Natural killer cell (primary cell): ENCODE results near the gene HPSE. TPM values are rescaled to one million over a fixed set of nuclear protein-coding genes. Genes with fewer than 3 reads are reported as not detected.

Source experiments
- ATAC-seq, 3 donors: fragments of 150-1000 bp in 2 of 3; fragments of 200-7000 bp in 1 of 3; cut with Tn5 transposase; 1 replicate in 1 of 3; 2 replicates in 2 of 3; pipeline ENCODE4 v1.10.0; 2021; ENCODE audit warnings: mild to moderate bottlenecking in 2 of 3, moderate library complexity in 2 of 3
- DNase-seq, 2 donors: peaks; one replicate each; pipeline versions ENCODE4 v3.0.0 to v3.0.0-alpha.2; 2013 to 2021; ENCODE audit warnings: mixed read lengths in 1 of 2
- H3K27ac ChIP-seq: one replicate; pipeline ENCODE4 v1.5.1; 2013; ENCODE audit warnings: mild to moderate bottlenecking, low read length
- H3K27me3 ChIP-seq: one replicate; pipeline ENCODE4 v1.6.1; 2013; ENCODE audit warnings: low read length; ENCODE audit not compliant: control insufficient read depth, insufficient read depth
- H3K36me3 ChIP-seq: one replicate; pipeline ENCODE4 v1.6.1; 2013; ENCODE audit warnings: low read length; ENCODE audit not compliant: control insufficient read depth, insufficient read depth
- H3K4me1 ChIP-seq: one replicate; pipeline ENCODE4 v1.6.1; 2013; ENCODE audit warnings: low read length; ENCODE audit not compliant: control insufficient read depth, insufficient read depth
- H3K4me3 ChIP-seq: one replicate; pipeline ENCODE4 v1.5.1; 2013; ENCODE audit warnings: low read length
- H3K9me3 ChIP-seq: one replicate; pipeline ENCODE4 v1.6.1; 2013; ENCODE audit warnings: low read length; ENCODE audit not compliant: control insufficient read depth, insufficient read depth
- H3K27ac Mint-ChIP-seq, 2 donors: one replicate each; pipeline ENCODE4 v1.8.0; 2022; ENCODE audit warnings: mild to moderate bottlenecking in 2 of 2, mixed read lengths in 2 of 2, moderate library complexity in 1 of 2
- H3K27me3 Mint-ChIP-seq, 2 donors: one replicate each; pipeline ENCODE4 v1.8.0; 2022; ENCODE audit warnings: low read depth in 2 of 2, mixed read lengths in 2 of 2
- H3K36me3 Mint-ChIP-seq: one replicate; pipeline ENCODE4 v1.8.0; 2022; ENCODE audit warnings: mixed read lengths
- H3K4me1 Mint-ChIP-seq, 2 donors: one replicate each; pipeline ENCODE4 v1.8.0; 2022; ENCODE audit warnings: mixed read lengths in 2 of 2
- H3K4me3 Mint-ChIP-seq: one replicate; pipeline ENCODE4 v1.8.0; 2022; ENCODE audit warnings: mild to moderate bottlenecking, moderate library complexity, mixed read lengths
- H3K9me3 Mint-ChIP-seq, 2 donors: one replicate each; pipeline ENCODE4 v1.8.0; 2022; ENCODE audit warnings: mixed read lengths in 2 of 2
- CTCF ChIP-seq: fragments of 200-600 bp; IDR thresholded peaks from one replicate; pipeline ENCODE4 v1.8.0; 2022; ENCODE audit warnings: antibody characterized with exemption
- WGBS: methylation state at CpG from one replicate; pipeline ENCODE4 v1.1.7; 2013; ENCODE audit warnings: missing lambda C conversion rate; ENCODE audit not compliant: insufficient coverage; 5-methylcytosine and 5-hydroxymethylcytosine counted together
- intact Hi-C: fragments of 100-400 bp; cut with micrococcal nuclease; formaldehyde crosslinking; loops from one replicate; pipeline ENCODE4 v1.14.2; 2022
- total RNA-seq, 4 donors: library from RNA; stranded (reverse); fragments of 120-200 nt in 1 of 4; gene quantifications; one replicate each; pipeline versions ENCODE4 v1.2.3 to v1.2.4, GENCODE V29; 2013 to 2022

HPSE gene
- total RNA-seq, 3 donors from 2014 or later (not counting 1 experiment from before 2014, with no cell fraction given): 0.89 to 2.6 (median 1.5) TPM

- Histone ChIP-seq H3K27me3 (no peaks in the 10 kb centered on the region), H3K27ac (no peak overlapping the region), H3K36me3 (peaks cover 3% of the 10 kb centered on the region), H3K9me3 (no peaks in the 10 kb centered on the region), H3K4me3 (no peak overlapping the region), H3K4me1 (peaks cover 10% of the 10 kb centered on the region)
- H3K36me3 Mint-ChIP-seq: no peaks in the 10 kb centered on the region
- DNase-seq (no peak), ATAC-seq (peak in 2 of 3 donors; percentile 15 to 49)
- intact Hi-C loops: no loop called here
- TF ChIP-seq CTCF: no peak
- H3K27me3 Mint-ChIP-seq: peaks cover 2 to 9% of the 10 kb centered on the region in 2 donors
- no peak overlapping the region for H3K4me3 Mint-ChIP-seq
- 24% methylated on average over 5 of the region's 5 CpGs for WGBS
- H3K9me3 Mint-ChIP-seq: no peaks in the 10 kb centered on the region
- H3K27ac Mint-ChIP-seq: no peak overlapping the region
- peaks cover 6 to 7% of the 10 kb centered on the region in 2 donors for H3K4me1 Mint-ChIP-seq
Measured at GRCh38 chr4:83320548-83320947, 14.1 kb downstream of the HPSE start.

DNA sequence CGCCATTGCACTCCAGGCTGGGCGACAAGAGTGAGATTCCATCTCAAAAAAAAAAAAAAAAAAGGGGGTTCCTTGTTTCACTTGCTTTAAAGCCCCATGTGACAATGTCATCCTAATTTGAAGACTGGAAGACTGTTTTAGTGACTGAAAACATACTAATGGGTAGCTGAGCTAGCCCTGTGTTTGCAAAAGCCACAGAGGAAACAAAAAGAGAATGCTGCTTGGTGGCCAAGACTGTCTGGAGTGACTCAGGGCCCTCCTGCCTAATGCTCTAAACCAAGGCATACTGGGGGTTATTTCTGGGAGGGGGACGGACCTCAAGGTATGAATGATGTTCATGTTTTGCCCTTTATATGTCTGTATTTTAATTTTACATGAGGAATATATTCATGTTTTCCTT, 16.0 kb downstream of the HPSE start:
- Histone ChIP-seq H3K4me1 (peaks cover 10% of the 10 kb centered on the region), H3K27ac (no peak overlapping the region), H3K27me3 (no peaks in the 10 kb centered on the region), H3K36me3 (peaks cover 3% of the 10 kb centered on the region), H3K4me3 (no peak overlapping the region), H3K9me3 (no peaks in the 10 kb centered on the region)
- no peak overlapping the region for H3K27ac Mint-ChIP-seq
- ATAC-seq (no peak), DNase-seq (no peak)
- H3K4me3 Mint-ChIP-seq: no peak overlapping the region
- intact Hi-C loops: no loop called here
- 64% methylated on average over 3 of the region's 3 CpGs for WGBS
- peaks cover 0 to 5% of the 10 kb centered on the region in 2 donors for H3K27me3 Mint-ChIP-seq
- H3K36me3 Mint-ChIP-seq: no peaks in the 10 kb centered on the region
- no peak for TF ChIP-seq CTCF
- H3K4me1 Mint-ChIP-seq: peaks cover 6 to 7% of the 10 kb centered on the region in 2 donors
- no peaks in the 10 kb centered on the region for H3K9me3 Mint-ChIP-seq

DNA sequence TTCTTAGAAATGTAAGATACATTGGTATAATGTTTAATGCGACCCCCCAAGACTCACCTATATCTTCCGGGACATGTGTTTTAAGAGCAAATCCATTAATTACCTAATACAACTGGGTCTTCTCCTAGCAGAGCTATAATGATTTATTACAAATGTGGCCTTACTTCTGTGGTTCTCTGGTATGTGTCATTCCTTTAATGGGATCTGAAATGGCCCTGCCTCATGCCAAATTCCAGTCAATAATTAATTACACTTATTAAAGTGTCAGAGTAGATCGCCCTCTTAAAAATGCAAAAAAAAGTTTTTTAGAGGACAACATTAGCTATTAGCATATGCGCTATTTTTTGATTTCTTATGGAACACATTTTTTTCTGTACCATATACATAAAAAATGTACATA, 17.0 kb downstream of the HPSE start:
- H3K36me3 Mint-ChIP-seq: no peaks in the 10 kb centered on the region
- H3K27me3 ChIP-seq: no peaks in the 10 kb centered on the region
- 94% methylated on average over 3 of the region's 4 CpGs for WGBS
- H3K9me3 ChIP-seq: no peaks in the 10 kb centered on the region
- intact Hi-C loops: no loop called here
- no peak overlapping the region for H3K4me3 ChIP-seq
- ATAC-seq: no peak
- H3K9me3 Mint-ChIP-seq: no peaks in the 10 kb centered on the region
- H3K4me1 ChIP-seq: peaks cover 10% of the 10 kb centered on the region
- no peak overlapping the region for H3K4me3 Mint-ChIP-seq
- H3K27ac ChIP-seq: no peak overlapping the region
- TF ChIP-seq CTCF: no peak
- peaks cover 6 to 7% of the 10 kb centered on the region in 2 donors for H3K4me1 Mint-ChIP-seq
- no peak for DNase-seq
- no peak overlapping the region for H3K27ac Mint-ChIP-seq
- peaks cover 3% of the 10 kb centered on the region for H3K36me3 ChIP-seq
- H3K27me3 Mint-ChIP-seq: peaks cover 0 to 3% of the 10 kb centered on the region in 2 donors

DNA sequence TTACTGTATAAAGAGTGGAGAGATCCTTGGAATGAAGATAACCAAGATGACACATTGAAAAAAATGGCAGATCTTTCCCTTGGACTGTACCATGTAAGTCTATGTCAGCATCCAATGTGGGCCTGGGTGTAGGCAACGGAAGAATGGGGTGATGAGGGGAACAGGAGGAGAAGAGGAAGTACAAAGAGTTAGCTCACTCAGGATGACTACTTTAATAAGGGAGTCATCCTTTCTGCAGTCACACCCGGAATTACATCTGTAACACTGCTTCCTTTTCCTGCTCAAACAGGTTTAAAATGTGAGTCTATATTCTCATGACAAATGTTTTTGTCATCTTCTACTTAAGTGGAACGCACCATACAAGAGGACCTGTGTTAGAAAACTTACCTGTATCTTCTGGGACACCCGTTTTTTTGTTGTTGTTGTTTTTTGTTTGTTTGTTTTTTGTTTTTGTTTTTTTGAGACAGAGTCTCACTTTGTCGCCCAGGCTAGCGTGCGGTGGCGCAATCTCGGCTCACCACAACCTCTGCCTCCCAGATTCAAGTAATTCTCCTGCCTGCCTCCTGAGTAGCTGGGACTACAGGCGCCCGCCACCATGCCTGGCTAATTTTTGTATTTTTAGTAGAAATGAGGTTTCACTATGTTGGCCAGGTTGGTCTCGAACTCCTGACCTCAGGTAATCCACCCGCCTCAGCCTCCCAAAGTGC, 18.0 kb downstream of the HPSE start:
- ATAC-seq (peak in 1 of 3 donors; percentile 38), DNase-seq (no peak)
- WGBS: 94% methylated on average over 12 of the region's 13 CpGs
- Mint-ChIP-seq H3K36me3 (no peaks in the 10 kb centered on the region), H3K4me1 (peaks cover 6 to 7% of the 10 kb centered on the region in 2 donors), H3K9me3 (no peaks in the 10 kb centered on the region), H3K27ac (no peak overlapping the region), H3K4me3 (no peak overlapping the region), H3K27me3 (no peaks in the 10 kb centered on the region)
- no peak overlapping the region for H3K4me3 ChIP-seq
- no peaks in the 10 kb centered on the region for H3K27me3 ChIP-seq
- no peak overlapping the region for H3K27ac ChIP-seq
- TF ChIP-seq CTCF: no peak
- no peaks in the 10 kb centered on the region for H3K9me3 ChIP-seq
- peaks cover 10% of the 10 kb centered on the region for H3K4me1 ChIP-seq
- intact Hi-C loops: no loop called here
- peaks cover 3% of the 10 kb centered on the region for H3K36me3 ChIP-seq
